Measurements from ENCODE around the gene TCF7L2.

Gene TCF7L2

GRCh38 chr10:113169111-113169510, 219.1 kb downstream of the TCF7L2 start:
- DNase-seq (ENCODE audit: low spot score): no peak
- no peak for TF ChIP-seq CTCF (IDR thresholded peaks at IDR 0.05; ENCODE audit: borderline replicate concordance, control extremely low read depth, extremely low read depth, insufficient read depth, missing control alignments)
- in situ Hi-C loops (cut with MboI; ENCODE audit: low sequenced_read_pairs, unreplicated experiment): no loop called here

- in situ Hi-C loops (cut with MboI; ENCODE audit: low sequenced_read_pairs, unreplicated experiment): no loop called here
- no peak for TF ChIP-seq CTCF (IDR thresholded peaks at IDR 0.05; ENCODE audit: borderline replicate concordance, control extremely low read depth, extremely low read depth, insufficient read depth, missing control alignments)
- DNase-seq (ENCODE audit: low spot score): peak; percentile 33
Observed at GRCh38 chr10:113169853-113170460, 219.9 kb downstream of the TCF7L2 start.

GRCh38 chr10:113171662-113172061, 221.6 kb downstream of the TCF7L2 start:
- no peak for TF ChIP-seq CTCF (IDR thresholded peaks at IDR 0.05; ENCODE audit: borderline replicate concordance, control extremely low read depth, extremely low read depth, insufficient read depth, missing control alignments)
- in situ Hi-C loops (cut with MboI; ENCODE audit: low sequenced_read_pairs, unreplicated experiment): no loop called here
- DNase-seq (ENCODE audit: low spot score): no peak

DNA sequence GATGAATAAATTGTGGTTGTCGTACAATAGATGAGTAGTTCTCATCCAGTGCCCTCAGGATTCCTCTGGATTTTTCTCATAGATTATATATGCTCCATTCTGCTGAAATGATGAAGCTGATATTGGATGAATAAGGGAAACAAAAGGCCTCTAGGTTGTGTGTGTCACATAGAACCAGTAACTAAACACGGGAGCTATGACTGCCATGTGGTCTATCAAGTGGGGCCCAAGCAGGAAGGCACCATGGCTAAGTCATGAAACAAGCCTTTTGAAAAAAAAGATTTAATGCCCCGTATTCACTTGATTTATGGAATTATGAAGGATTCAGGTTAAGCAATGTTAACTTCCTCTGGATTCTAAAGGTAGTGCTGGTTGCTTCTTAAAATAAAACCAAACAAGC, 225.1 kb downstream of the TCF7L2 start:
- DNase-seq (ENCODE audit: low spot score): no peak
- no peak for TF ChIP-seq CTCF (IDR thresholded peaks at IDR 0.05; ENCODE audit: borderline replicate concordance, control extremely low read depth, extremely low read depth, insufficient read depth, missing control alignments)
- in situ Hi-C loops (cut with MboI; ENCODE audit: low sequenced_read_pairs, unreplicated experiment): no loop called here

- no peak for DNase-seq (ENCODE audit: low spot score)
- TF ChIP-seq CTCF (IDR thresholded peaks at IDR 0.05; ENCODE audit: borderline replicate concordance, control extremely low read depth, extremely low read depth, insufficient read depth, missing control alignments): no peak
- in situ Hi-C loops (cut with MboI; ENCODE audit: low sequenced_read_pairs, unreplicated experiment): no loop called here
Observed at GRCh38 chr10:113175756-113176651, 226.0 kb downstream of the TCF7L2 start.

GRCh38 chr10:113176652-113177155, 226.7 kb downstream of the TCF7L2 start:
- no peak for DNase-seq (ENCODE audit: low spot score)
- no peak for TF ChIP-seq CTCF (IDR thresholded peaks at IDR 0.05; ENCODE audit: borderline replicate concordance, control extremely low read depth, extremely low read depth, insufficient read depth, missing control alignments)
- in situ Hi-C loops (cut with MboI; ENCODE audit: low sequenced_read_pairs, unreplicated experiment): no loop called here

Data from GM13976 (cell line).